HCT116 (cell line): ENCODE measurements around the gene PRKCZ. TPM values are rescaled to one million over a fixed set of nuclear protein-coding genes. Genes with fewer than 3 reads are reported as not detected.

Source experiments
- ATAC-seq: fragments of 200-7000 bp; cut with Tn5 transposase; 2 replicates; pipeline ENCODE4 v1.9.1; 2020; ENCODE audit warnings: mild to moderate bottlenecking, moderate library complexity
- BruUV-seq: library from RNA; stranded (reverse); fragments of 400-500 nt; replicated peaks from 2 replicates; lab custom pipeline; 2021; lab: Mats Ljungman, UMichigan
- CTCF ChIA-PET: fragments of 300-600 bp; sonication (Branson Sonifier 250); formaldehyde crosslinking; loops from one replicate; lab custom pipeline; 2021; ENCODE audit warnings: antibody characterized with exemption; lab: Charles Lee
- POLR2A ChIA-PET: fragments of 300-600, 350-600 bp; sonication (Branson Sonifier 250); formaldehyde crosslinking; loops from one replicate; lab custom pipeline; 2021; ENCODE audit warnings: antibody characterized with exemption; lab: Charles Lee
- RAD21 ChIA-PET, 2 experiments: fragments of 300-600 bp; sonication (Branson Sonifier 250); formaldehyde crosslinking; loops; one replicate each; lab custom pipeline; 2023; ENCODE audit warnings: low total read pairs in 2 of 2; ENCODE audit not compliant: uncharacterized antibody in 2 of 2, unreplicated experiment in 2 of 2, low non-redundant PET in 1 of 2; lab: Charles Lee
- DNase-seq: peaks from one replicate; pipeline ENCODE4 v3.0.0-alpha.2; 2010; ENCODE audit warnings: low read depth, low spot score
- H2AFZ ChIP-seq: fragments of 200-600 bp; shearing (Covaris generic), sonication (generic); 2 replicates; pipeline ENCODE4 v1.6.1; 2017; ENCODE audit warnings: low read depth, mixed run types, mixed read lengths, antibody characterized with exemption, low read length; ENCODE audit not compliant: poor library complexity, severe bottlenecking
- H3K27ac ChIP-seq: 2 replicates; pipeline ENCODE4 v1.5.1; 2012; ENCODE audit warnings: low read depth, low read length
- H3K27me3 ChIP-seq: fragments of 200-600 bp; sonication (generic); 2 replicates; pipeline ENCODE4 v1.6.1; 2016; ENCODE audit warnings: mixed run types, low read length, mixed read lengths; ENCODE audit not compliant: insufficient read depth
- H3K36me3 ChIP-seq, 2 experiments: fragments of 200-500 bp in 1 of 2; fragments of 200-600 bp in 1 of 2; sonication (Bioruptor generic) in 1 of 2; sonication (generic) in 1 of 2; 2 replicates each; pipeline versions ENCODE4 v1.5.1 to v1.6.1; 2014 to 2016; ENCODE audit warnings: low read length in 2 of 2, inconsistent platforms in 1 of 2, mixed read lengths in 1 of 2, mixed run types in 1 of 2; ENCODE audit not compliant: insufficient read depth in 2 of 2, control insufficient read depth in 1 of 2
- H3K4me1 ChIP-seq, 2 experiments: fragments of 200-600 bp in 1 of 2; sonication (generic) in 1 of 2; 2 replicates each; pipeline versions ENCODE4 v1.5.1 to v1.6.1; 2012 to 2017; ENCODE audit warnings: low read length in 2 of 2, inconsistent platforms in 1 of 2, mild to moderate bottlenecking in 1 of 2, mixed read lengths in 1 of 2, mixed run types in 1 of 2, moderate library complexity in 1 of 2; ENCODE audit not compliant: insufficient read depth in 2 of 2, control insufficient read depth in 1 of 2
- H3K4me2 ChIP-seq: fragments of 200-600 bp; sonication (generic); 2 replicates; pipeline ENCODE4 v1.6.1; 2017; ENCODE audit warnings: mixed run types, low read length, mixed read lengths
- H3K4me3 ChIP-seq, 2 experiments: fragments of 200-600 bp in 1 of 2; sonication (generic) in 1 of 2; replicated peaks in 1 of 2; 2 replicates each; pipeline ENCODE4 v1.5.1; 2011 to 2016; ENCODE audit warnings: low read length in 2 of 2, control low read depth in 1 of 2, low read depth in 1 of 2, mild to moderate bottlenecking in 1 of 2, mixed read lengths in 1 of 2, mixed run types in 1 of 2
- H3K79me2 ChIP-seq: fragments of 200-600 bp; sonication (generic); 2 replicates; pipeline ENCODE4 v1.6.1; 2017; ENCODE audit warnings: mild to moderate bottlenecking, mixed run types, low read length, moderate library complexity, mixed read lengths; ENCODE audit not compliant: insufficient read depth
- H3K9ac ChIP-seq: fragments of 200-600 bp; sonication (generic); 2 replicates; pipeline ENCODE4 v1.6.1; 2016; ENCODE audit warnings: low read length, mixed read lengths
- H3K9me2 ChIP-seq: fragments of 200-600 bp; sonication (generic), shearing (Covaris generic); 2 replicates; pipeline ENCODE4 v1.6.1; 2017; ENCODE audit warnings: mixed run types, mild to moderate bottlenecking, moderate library complexity; ENCODE audit not compliant: insufficient read depth
- H3K9me3 ChIP-seq, 2 experiments: fragments of 200-500 bp in 1 of 2; fragments of 200-600 bp in 1 of 2; sonication (Bioruptor generic) in 1 of 2; sonication (generic) in 1 of 2; 2 replicates each; pipeline ENCODE4 v1.6.1; 2014 to 2017; ENCODE audit warnings: low read length in 2 of 2, mixed read lengths in 2 of 2, inconsistent platforms in 1 of 2, low read depth in 1 of 2, mild to moderate bottlenecking in 1 of 2, mixed run types in 1 of 2, moderate library complexity in 1 of 2; ENCODE audit not compliant: control insufficient read depth in 1 of 2, insufficient read depth in 1 of 2
- H4K20me1 ChIP-seq: fragments of 200-600 bp; sonication (generic), shearing (Covaris generic); 2 replicates; pipeline ENCODE4 v1.6.1; 2017; ENCODE audit warnings: mixed run types, mild to moderate bottlenecking, moderate library complexity; ENCODE audit not compliant: insufficient read depth
- ATF3 ChIP-seq: IDR thresholded peaks from 2 replicates; pipeline ENCODE4 v1.6.1; 2012
- EZH2phosphoT487 ChIP-seq: fragments of 200-600 bp; IDR thresholded peaks from 2 replicates; pipeline ENCODE4 v1.6.1; 2018; ENCODE audit warnings: antibody characterized with exemption, borderline replicate concordance
- FOSL1 ChIP-seq: IDR thresholded peaks from 2 replicates; pipeline ENCODE4 v1.6.1; 2012; ENCODE audit warnings: low read depth
- POLR2A ChIP-seq: IDR thresholded peaks from 2 replicates; pipeline ENCODE4 v1.7.0; 2011; ENCODE audit warnings: borderline replicate concordance; ENCODE audit not compliant: insufficient read depth, insufficient read length; ENCODE audit errors: extremely low read depth
- POLR2AphosphoS5 ChIP-seq: IDR thresholded peaks from 2 replicates; pipeline ENCODE4 v1.6.1; 2011; ENCODE audit warnings: mild to moderate bottlenecking, low read depth, low read length, moderate library complexity
- SRF ChIP-seq: IDR thresholded peaks from 2 replicates; pipeline ENCODE4 v1.6.1; 2012; ENCODE audit warnings: low read depth
- ZNF274 ChIP-seq: fragments of 200-500 bp; sonication (Bioruptor generic); IDR thresholded peaks from 2 replicates; pipeline ENCODE4 v1.6.1; 2014; ENCODE audit warnings: mild to moderate bottlenecking, low read depth, low read length, inconsistent platforms
- intact Hi-C: fragments of 100-400 bp; cut with micrococcal nuclease; formaldehyde crosslinking; loops from 2 replicates; pipeline ENCODE4 v1.10.0; 2022
- total RNA-seq: library from RNA; stranded (reverse); gene quantifications from one replicate; pipeline ENCODE4 v1.2.1, GENCODE V29; 2021; ENCODE audit not compliant: unreplicated experiment

The PRKCZ gene
- total RNA-seq, 1 experiment from 2014 or later, result 46.8 TPM

GRCh38 chr1:2175681-2176454, 125.7 kb downstream of the PRKCZ start:
- H3K79me2 ChIP-seq, result no peaks in the 10 kb centered on the region
- ChIA-PET RAD21 (no interaction called here), CTCF (interaction anchor here (0.8 kb wide), 1 partner anchor 36 kb away, joined by 5 read pairs; no protein-coding TSS in a partner anchor), POLR2A (no interaction called here)
- ATAC-seq (no peak), DNase-seq (no peak)
- no peak overlapping the region for H2AFZ ChIP-seq
- no peak for TF ChIP-seq SRF
- no peaks in the 10 kb centered on the region for H3K27me3 ChIP-seq
- H3K9me2 ChIP-seq, result no peaks in the 10 kb centered on the region
- no TSS peak for BruUV-seq
- H3K4me3 ChIP-seq, result no peak overlapping the region
- H4K20me1 ChIP-seq, result no peaks in the 10 kb centered on the region
- no peak overlapping the region for H3K9ac ChIP-seq
- H3K4me1 ChIP-seq, result peaks cover 0 to 8% of the 10 kb centered on the region in 2 experiments; a peak in 1 of 4 replicates
- intact Hi-C loops, result loop anchor here (2.0 kb wide), 1 partner anchor 35 kb away; no protein-coding TSS in a partner anchor
- no peaks in the 10 kb centered on the region for H3K9me3 ChIP-seq
- H3K4me2 ChIP-seq, result no peak overlapping the region
- H3K27ac ChIP-seq, result no peak overlapping the region
- peaks cover 0 to 5% of the 10 kb centered on the region in 2 experiments; a peak in 1 of 4 replicates for H3K36me3 ChIP-seq

GRCh38 chr1:2176615-2177014, 126.4 kb downstream of the PRKCZ start:
- H3K9me2 ChIP-seq, result no peaks in the 10 kb centered on the region
- POLR2A ChIA-PET, result no interaction called here
- BruUV-seq, result no TSS peak
- no peak overlapping the region for H2AFZ ChIP-seq
- no peaks in the 10 kb centered on the region for H3K27me3 ChIP-seq
- no peak overlapping the region for H3K4me3 ChIP-seq
- H3K9me3 ChIP-seq, result no peaks in the 10 kb centered on the region
- H3K27ac ChIP-seq, result no peak overlapping the region
- intact Hi-C loops, result no loop called here
- H3K4me2 ChIP-seq, result no peak overlapping the region
- no peaks in the 10 kb centered on the region for H3K79me2 ChIP-seq
- peaks cover 0 to 5% of the 10 kb centered on the region in 2 experiments; a peak in 1 of 4 replicates for H3K36me3 ChIP-seq
- TF ChIP-seq FOSL1, result no peak
- TF ChIP-seq POLR2AphosphoS5, result no peak
- TF ChIP-seq EZH2phosphoT487, result no peak
- TF ChIP-seq ATF3, result no peak
- TF ChIP-seq SRF, result no peak
- no peak for TF ChIP-seq ZNF274
- no peak for TF ChIP-seq POLR2A
- TF ChIP-seq, all 23 proteins: peak for 0
- RAD21 ChIA-PET, result no interaction called here
- no peaks in the 10 kb centered on the region for H4K20me1 ChIP-seq
- no peak for DNase-seq
- ATAC-seq, result no peak
- CTCF ChIA-PET, result interaction anchor here (0.8 kb wide), 1 partner anchor 36 kb away, joined by 5 read pairs; no protein-coding TSS in a partner anchor
- peaks cover 0 to 8% of the 10 kb centered on the region in 2 experiments; a peak in 1 of 4 replicates for H3K4me1 ChIP-seq
- H3K9ac ChIP-seq, result no peak overlapping the region
